GOT3 (cell line): Measurements from ENCODE around the gene HCFC1.

Experiments
- DNase-seq: peaks from one replicate; lab custom pipeline; 2025; ENCODE audit warnings: mixed read lengths; lab: John Stamatoyannopoulos, UW

The HCFC1 gene

DNA sequence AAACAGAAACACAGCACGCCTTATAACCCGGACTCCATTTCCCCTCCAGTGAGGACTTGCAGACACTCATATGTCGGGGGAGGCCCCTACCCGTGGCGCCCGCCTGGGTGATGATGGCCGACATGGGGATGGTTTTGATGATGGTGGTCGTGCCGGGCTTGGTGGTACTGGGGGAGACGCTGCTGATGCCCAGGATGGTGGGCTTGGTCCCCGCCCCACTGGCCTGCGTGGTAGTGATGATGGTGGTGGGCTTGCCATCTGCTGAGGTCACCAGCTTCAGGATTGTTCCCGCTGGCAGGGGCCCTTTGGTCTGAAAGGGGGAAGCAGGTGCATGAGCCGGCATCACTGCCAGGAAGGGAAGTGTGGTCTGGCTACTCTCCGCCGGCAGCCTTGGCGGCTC, 14.4 kb downstream of the HCFC1 start:
- DNase-seq, result no peak

DNA sequence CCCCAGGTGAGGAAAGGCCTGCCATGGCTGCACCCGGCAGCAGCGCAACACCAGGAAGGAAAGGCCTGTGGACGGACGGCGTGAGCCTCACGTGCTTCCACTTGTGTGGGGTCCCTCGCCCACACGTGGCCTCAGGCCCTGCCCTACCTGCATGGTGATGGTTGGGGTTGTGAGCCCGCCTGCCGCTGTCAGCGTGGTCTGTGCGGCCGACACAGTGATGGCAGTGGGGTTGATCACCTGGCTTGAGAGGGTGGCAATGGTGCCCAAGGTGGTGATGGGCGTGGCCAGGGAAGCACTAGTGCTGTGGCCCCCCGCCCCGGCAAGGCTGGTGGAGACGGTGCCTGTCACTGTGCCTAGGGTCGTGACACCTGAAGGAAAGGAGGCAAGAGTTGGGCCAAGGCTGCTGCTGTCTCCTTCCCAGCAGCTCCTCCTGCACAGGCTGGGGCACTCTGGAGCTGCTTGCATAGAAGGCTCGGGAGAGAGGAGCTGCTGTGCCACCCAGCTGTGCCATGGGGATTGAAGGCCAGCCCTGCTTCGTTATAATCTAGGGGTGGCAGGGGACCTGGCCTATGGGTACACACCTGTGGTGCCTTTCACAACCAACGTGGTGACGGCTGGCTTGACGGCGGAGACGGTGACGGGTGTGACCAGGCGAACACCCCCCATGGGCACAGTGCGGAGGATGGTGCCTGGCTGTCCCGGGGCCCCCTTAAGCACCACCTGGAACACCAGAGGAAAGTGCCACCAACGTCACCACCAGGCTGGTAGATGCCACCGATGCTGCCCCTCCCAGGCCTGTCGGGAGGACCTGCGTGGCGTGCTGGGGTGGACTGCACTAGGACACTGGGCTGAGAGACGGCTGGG, 15.3 kb downstream of the HCFC1 start:
- DNase-seq, result no peak

DNA sequence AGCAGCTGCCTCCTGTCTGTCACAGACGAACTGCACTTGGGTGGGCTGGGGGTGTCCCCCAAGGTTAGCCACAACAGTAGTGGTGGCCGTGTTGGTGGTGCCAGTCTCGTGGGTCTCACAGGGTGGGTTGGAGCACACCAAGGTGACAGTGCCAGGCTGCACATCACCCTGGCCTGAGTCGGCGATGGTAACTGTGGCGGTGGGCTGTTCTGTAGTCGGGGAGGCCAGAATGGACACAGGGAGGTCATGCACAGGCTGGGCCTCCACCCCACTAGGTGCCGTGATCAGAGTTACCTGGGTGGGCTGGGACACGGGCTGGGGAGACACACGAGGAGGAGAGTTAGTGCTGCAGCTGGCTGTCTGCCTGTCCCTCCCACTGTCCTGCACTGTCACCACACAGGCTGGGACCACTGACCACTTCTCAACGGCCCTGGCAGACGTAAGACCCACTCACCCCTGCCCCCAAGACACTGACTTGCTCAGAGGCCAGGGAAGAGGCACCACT, 16.3 kb downstream of the HCFC1 start:
- DNase-seq, result no peak

DNA sequence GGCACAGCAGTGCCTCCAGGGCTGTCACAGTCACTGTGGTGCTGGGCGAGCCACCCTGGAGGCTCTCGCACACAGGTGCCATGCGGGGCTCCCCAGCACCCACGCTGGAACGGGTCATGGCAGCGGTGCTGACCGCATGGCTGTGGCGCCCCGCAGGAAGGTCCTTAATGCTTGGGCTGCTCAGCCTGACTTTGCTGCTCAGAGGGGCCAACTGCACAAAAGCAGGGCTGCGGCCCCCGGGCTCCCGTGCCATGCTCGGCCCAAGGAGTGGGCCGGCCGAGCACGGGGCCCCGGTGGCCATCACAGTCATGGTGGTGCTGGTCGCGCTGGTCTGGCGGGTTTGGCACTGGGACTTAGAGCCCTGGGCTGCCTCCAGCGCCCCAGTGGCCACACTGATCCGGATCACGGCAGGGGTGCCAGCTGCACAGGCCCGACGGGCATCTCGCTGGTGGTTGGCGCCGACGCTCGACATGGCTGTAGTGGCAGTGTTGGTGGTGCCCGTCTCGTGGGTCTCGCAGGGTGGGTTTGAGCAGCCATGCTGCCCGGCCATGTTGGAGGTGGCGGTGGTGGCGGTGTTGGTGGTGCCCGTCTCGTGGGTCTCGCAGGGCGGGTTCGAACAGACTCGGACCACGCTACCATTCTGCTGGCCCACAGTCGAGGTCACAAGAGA, 16.9 kb downstream of the HCFC1 start:
- DNase-seq, result no peak

DNA sequence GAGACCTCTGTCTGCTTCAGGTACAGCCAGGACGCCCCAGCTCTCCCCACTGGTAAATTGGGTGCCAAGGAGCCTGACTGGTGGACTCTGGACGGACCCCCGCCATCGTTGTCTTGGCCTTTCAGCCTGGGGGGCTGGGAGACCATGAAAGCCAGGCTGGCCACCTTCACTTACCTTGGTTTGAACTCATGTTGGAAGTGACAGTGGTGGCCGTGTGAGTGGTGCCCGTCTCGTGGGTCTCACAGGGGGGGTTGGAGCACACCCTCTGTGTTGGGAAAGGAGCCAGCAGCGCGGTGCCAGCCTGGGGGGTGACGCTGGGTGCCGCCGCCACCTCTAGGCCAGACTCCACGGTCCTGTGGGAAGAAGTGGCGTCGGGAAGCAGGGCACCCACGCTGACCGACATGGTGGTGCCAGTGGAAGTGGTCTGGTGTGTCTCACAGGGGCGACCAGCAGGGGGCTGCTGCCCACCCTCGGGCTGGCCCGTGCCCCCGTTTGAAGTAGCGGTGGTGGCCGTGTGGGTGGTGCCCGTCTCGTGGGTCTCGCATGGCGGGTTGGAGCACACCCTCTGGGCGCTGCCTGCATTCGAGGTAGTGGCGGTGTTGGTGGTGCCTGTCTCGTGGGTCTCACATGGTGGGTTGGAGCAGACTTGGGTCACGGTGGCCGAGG, 17.6 kb downstream of the HCFC1 start:
- DNase-seq, result no peak

DNA sequence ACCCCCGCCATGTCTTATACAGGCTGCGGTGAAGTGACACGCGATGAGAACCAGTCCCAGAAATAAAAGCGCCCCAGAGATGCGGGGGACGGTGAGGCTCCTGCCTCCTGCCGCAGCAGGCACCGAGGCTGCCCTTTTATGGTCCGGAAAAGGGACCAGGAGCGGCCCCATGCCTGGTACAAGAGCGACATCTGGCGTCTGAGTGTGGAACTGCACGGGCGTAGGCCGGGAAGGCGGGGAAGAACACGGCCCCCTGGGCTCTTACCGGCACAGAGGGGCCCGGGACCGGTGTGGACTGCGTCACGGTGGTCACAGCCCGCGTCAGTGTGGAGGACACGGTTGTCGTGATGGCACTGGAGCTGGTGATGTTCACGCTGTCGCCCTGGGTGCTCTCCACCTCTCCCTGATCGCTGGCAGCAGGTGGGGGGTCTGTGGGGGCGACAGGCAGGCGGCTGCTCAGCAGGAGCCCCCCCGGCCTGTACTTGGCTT, 18.2 kb downstream of the HCFC1 start:
- no peak for DNase-seq

DNA sequence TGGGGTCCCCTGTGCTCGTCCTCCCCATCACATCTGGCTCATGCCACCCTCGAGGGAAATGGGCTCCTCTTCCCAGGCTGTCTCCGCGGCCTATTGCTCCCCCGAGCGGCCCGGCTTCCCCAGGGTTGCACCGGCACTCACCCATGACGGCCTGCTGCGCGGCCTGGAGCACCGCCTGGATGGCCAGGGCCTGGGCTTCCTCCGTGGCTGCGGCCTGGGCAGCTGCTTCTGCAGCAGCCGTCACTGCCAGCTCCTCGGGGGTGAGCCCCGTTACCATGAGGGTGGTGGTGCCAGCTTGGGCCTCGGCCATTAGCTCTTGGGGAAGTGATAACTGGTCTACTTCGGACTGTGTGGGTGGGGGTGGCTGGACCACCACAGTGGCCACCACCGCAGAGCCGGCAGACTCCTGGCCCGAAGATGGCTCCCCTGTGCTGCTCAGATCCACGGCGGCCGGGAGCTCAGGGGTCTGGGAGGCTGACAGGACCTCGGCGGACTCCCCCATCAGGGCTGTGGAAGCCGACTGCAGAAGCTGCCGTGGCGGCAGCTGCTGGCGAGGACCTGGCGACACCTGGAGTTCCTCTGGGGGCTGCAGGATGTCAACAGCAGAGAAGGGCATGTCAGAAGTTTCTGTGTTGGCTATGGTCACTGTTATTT, 19.1 kb downstream of the HCFC1 start:
- DNase-seq, result no peak

DNA sequence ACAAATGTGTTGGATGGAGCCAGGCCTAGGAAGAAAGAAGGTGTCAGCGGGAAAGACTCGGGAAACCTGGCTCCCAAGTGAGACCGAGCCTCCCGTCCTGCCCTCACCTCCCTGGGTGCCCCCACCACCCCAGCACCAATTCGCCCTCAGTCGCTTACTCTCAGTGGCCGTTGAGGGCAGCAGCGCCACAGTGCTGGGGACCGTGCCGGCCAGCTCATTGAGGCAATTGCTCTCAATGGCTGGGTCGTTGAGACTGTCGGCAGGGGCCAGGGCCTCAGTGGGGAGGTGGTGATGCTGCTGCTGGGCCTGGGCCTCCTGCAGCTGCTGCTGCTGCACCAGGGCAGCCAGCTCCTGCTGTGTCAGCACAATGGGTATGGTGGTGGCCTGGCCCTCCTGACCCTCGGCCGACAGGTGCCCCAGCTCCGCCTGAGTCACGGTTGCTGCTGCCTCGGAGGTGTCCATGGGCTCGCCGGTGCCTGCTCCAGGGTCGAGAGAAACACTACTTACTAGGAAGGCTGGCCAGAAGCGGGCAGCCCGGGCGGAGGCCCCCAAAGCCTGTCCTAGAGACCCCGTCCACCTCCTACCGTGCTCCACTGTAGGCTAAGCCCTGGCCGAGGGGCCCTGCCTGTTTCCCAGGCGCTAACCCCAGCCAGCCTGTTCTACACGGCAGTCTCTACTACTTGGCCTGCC, 19.8 kb downstream of the HCFC1 start:
- DNase-seq, result no peak

DNA sequence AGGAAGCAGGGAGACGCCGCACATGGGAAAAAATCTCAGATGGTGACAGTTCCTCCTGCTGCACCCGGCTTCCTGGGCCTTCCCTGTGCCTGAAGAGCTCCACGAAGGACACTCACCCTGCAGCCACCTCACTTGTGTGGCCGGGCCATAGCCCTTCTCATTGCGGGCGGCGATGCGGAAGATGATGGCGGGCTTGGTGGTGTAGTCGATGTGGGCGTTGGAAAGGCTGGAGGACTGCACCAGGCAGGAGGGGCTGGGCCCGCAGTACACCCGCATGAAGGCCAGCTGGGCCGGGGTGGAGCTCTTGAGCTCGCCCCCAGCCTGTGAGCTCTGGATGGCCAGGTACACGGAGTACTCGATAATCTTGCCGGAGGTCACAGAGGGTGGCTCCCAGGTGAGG, 21.5 kb downstream of the HCFC1 start:
- DNase-seq, result no peak

DNA sequence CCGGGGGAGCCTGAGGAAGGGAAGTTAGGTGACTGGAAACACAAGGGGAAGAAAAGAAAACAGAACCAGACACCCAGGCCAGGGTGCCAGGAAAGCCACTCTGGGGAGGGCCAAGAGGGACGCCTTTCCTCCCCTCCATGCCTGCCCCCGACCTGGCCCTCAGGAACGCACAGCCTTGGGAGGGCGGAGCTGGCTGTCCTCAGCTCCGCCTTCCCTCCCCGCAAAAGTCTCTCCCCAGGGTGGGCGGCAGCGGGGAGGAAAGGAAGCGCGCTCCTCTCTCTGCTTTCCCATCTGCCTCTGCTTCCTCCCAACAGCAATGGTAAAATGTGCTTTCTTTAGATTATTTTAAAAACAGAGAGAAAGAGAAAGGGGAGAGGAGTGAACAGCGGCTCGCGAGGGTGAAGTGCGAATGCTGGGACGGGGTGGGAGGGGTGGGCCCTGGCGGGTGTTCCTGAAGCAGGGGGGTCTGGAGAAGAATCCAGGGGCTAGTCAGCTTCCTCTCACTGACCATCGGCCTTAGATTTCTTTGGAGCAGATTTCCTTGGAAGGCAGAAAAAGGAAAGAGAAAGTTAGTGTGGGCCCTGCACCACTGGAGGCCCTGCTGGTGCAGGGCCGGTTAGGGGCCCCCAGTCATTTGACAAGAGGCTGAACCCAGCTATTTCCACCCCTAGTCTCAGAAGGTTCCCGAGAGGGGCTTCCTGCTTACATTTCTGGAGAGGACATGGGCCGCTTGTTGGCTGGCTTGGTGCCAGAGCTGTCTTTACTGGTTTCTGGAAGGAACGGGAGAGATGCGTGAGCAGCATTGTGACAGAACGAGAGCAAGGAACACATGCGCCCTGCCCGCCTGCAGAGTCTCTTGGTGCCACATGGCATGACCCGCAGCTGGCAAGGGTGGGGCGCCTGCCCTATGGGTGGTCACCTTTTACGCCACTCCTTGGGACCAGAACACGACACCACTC, 22.5 kb downstream of the HCFC1 start:
- no peak for DNase-seq

DNA sequence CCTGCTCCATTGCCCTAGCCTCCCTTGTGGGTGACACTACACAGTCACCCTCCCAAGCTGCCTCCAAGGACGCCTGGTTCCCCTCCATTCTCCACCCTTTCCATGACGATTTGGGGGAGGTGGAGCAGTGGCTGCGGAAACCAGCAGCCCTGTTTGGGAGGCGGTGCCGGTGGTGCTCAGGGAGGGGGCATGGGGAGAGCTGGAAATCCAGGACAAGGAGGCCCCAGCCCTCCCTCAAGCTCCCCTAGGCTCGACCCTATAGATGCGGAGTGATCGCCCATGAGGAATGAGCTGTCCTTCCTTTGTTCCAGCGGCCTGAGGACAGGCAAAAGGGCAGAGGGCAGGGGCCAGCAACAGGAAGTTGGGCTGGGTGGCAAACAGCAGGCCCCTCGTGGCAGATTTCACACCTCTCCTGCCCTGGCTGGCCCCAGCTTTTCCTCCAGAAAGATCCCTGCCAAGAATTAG, 23.6 kb downstream of the HCFC1 start:
- DNase-seq, result no peak

DNA sequence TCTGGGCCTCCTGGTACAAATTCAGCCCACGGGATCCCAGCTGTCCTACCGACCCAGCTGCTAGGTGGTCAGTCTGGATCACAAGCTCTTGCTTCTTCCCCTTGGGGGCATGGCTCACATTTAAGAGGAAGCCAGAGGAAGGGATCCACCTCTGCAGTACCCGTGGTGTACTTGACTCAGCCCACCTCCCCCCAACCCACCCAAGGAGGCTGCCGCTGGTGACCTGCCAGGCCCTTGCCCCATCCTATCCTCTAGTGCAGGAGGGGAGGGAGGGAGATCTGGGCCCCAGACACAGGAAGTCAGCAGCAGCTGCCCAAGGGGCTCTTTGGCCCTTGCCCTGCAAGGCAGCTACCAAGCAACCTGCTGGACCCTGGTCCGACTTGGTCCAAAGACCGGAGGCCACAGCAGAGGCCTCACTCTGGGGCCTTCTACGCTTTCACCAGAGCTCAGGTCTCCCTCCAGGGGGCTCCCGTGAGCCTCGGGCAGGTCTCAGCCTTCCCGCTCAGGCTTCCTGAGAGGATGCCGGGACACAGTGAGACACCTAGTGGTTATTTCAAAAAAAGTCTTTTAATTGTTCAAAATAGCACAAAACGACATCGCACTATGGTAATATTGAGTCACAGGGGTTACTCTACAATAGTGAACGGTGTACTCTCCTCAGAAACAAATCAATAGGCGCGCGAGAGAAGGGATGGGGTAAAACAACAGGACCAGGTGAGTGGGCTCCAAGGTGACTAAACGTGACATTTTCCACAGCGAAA, 24.4 kb downstream of the HCFC1 start:
- peak; percentile 28 for DNase-seq

DNA sequence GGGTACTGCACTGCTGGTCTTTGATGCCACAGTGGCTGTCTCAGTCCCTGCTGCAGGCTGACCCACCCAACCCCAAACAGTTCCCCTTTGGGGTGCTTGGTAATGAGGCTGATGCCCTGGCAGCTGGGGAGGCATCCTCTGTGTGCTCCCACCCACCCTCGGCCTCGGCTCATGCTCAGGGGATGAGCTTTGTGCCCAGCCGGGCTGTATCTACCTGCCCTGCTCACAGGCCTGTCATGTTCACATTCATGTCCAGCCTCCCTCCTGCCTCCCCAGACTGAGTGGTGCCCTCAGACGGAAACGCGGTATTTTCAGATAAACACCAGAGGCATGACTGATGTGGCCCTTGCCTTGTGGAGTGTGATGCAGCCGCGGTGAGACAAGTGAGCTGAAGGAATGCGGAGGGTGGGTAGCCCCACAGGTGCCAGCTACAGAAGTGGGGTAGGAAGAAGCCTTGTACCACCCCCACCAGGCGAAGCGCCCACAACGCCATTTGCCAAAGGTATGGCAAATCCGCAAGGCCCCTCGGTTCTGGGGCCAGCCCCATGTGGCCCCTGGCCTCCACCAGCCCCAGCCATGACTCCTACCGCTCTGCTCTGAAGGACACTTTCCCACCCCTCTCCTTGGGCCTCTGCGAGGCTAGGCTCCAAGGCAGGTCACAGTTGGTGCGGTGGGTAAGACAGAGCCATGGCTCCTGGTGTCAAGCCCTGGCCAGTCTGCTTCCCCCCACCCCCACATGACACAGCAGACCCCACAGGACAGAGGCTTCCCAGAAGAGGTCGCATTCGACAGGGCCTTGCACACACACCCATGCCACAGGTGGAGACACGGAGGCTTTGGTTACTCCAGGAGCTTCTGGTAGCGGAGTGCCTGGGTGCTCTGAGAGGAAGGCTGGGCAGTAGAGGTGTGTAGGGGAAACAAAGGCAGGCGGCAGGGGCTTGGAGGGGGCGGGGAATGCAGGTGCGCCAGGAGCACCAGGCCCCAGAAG, 25.4 kb downstream of the HCFC1 start:
- no peak for DNase-seq

DNA sequence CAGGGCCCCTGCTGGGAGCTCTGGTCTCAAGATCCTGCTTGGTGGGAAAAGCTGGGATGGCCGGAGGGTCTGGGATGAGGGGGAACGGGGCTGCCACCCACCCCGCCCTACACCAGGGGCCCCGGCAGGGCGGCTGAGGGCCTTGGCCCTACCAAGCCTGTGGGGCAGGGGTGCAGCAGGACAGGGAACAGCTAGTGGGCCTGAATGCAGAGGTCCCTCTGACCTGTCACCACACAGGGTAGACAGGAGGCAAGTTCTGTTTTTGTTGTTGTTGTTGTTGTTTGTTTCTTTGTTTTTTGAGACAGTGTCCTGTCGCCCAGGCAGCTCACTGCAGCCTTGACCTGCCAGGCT, 26.8 kb downstream of the HCFC1 start:
- DNase-seq, result no peak

DNA sequence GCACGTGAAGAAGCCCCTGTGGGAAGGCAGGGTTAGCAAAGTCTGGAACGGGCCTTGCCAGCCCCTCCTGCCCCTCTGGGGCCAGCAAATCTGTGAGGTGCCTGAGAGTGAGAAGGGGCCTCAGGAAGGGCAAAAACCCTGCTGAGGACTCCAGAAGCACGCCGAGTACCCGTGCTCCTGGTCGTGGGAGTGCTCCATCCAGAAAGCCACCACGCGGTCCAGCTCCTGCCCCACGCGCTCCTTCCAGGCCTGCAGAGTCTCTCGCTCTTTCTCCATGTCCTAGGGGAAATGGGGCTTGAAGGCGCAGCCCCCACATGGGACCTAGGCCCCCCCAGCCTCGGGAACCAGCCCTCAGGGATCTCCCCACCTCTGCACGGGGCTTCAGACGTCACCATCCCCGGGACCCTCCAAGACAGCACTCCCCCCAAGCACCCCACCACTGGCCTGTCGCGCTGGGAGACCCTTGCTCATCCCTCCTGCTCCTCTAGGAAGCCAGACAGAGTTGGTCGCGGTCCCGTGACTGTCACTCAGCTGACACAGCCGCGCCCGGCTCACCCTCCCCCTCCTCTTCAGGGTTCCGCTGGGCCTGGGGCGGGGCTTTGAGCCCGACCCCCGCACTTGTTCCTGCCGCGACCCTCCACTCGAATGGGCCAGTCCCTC, 27.3 kb downstream of the HCFC1 start, which contains the start of gene RENBP:
TSS of gene RENBP (minus strand) at position 504 of the 660 bp plus-strand sequence. CDS start at position 471, 33 bp downstream.
- no peak for DNase-seq

DNA sequence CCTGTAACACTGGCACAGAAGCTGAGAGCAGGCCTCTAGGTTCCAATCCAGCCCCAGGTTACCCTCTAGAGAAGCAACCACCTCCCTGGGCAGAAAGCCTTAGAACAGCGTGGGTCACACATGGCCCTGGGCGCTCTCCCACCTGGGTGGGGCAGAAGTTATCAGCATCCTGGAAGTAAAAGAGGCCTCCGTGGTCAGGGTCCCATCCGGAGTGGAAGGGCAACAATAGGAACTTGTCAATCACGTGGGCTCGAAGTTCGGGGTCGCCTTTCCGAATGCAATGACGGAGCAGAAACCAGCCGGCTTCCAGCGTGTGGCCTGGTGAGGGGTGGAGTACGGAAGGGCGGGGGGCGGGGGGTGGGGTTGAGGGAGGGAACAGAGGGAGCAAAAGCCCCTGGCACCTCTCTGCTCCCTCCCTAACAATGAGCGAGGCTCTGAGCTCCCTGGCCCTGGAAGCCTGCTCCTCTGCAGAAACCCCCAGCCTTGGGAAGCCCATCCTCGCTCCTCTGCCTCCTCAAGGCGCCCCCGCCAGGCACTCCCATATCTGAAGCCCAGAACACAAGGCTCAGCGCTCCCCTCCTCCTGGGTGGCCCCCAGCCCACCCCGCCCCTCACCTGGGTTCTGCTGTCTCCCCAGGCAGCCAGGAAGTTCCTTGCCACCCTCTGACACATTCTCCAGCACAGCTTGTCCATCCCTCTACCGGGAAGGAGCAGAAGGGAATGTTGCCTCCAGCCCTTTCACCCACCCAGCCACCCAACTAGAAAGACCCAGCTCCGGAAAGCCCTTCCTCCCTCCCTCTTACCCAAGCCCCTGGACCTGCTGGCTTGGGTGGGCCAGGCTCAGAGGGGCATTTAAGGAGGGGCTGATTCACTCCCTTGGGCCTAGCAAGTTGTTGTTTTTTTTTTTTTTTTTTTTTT, 30.0 kb downstream of the HCFC1 start:
- no peak for DNase-seq
